Peyer's patch (tissue), 4 donors: Measurements from ENCODE around the gene TTC16.

Experiments
- CTCF ChIP-seq, 6 experiments: fragments of 450-650 bp in 4 of 6; fragments of 200-600 bp in 2 of 6; sonication (generic) in 1 of 6; IDR thresholded peaks; one replicate each; pipeline ENCODE4 v1.5.1; 2017 to 2019; ENCODE audit warnings: antibody characterized with exemption in 6 of 6, mild to moderate bottlenecking in 3 of 6, moderate library complexity in 1 of 6
- POLR2A ChIP-seq, 2 donors: fragments of 450-650 bp; IDR thresholded peaks; one replicate each; pipeline ENCODE4 v1.5.1; 2017; ENCODE audit warnings: antibody characterized with exemption in 2 of 2, mild to moderate bottlenecking in 2 of 2, moderate library complexity in 2 of 2

- TF ChIP-seq CTCF (IDR thresholded peaks at IDR 0.05) (no peak), POLR2A (IDR thresholded peaks at IDR 0.05) (no peak)
These were observed 6.3 kb downstream of the TTC16 start for GRCh38 chr9:127722055-127722745.
